NCI-H526 treated with DMSO at 0.1 percent for 48 hours (cell line): ENCODE measurements around the gene RPLP2.

ENCODE experiments used
- DNase-seq: peaks from one replicate; lab custom pipeline; 2025; lab: John Stamatoyannopoulos, UW

Gene RPLP2

GRCh38 chr11:803770-804598, 5.8 kb upstream of the RPLP2 start:
- peak; percentile 81 for DNase-seq

GRCh38 chr11:804599-804964, 5.2 kb upstream of the RPLP2 start:
- no peak for DNase-seq

GRCh38 chr11:808427-809286, 1.1 kb upstream of the RPLP2 start:
- DNase-seq, result no peak

GRCh38 chr11:810040-810567, 337 bp downstream of the RPLP2 start:
- DNase-seq, result no peak

GRCh38 chr11:811446-812245, 1.9 kb downstream of the RPLP2 start:
- DNase-seq, result no peak

GRCh38 chr11:812390-812789, 2.6 kb downstream of the RPLP2 start:
- DNase-seq, result no peak

- no peak for DNase-seq
These were observed 3.3 kb downstream of the RPLP2 start for GRCh38 chr11:813072-813455.

- DNase-seq, result no peak
These were observed 3.8 kb downstream of the RPLP2 start for GRCh38 chr11:813456-814096.

- DNase-seq, result no peak
These were observed 6.1 kb downstream of the RPLP2 start for GRCh38 chr11:815675-816432.

GRCh38 chr11:816433-816779, 6.6 kb downstream of the RPLP2 start:
- no peak for DNase-seq

GRCh38 chr11:818396-819128, 8.8 kb downstream of the RPLP2 start, which contains the start of gene PNPLA2:
Gene PNPLA2 (plus strand): TSS chr11:818914. CDS start chr11:819719, 805 bp downstream.
- no peak for DNase-seq

GRCh38 chr11:819129-819931, 9.6 kb downstream of the RPLP2 start:
- peak; percentile 80 for DNase-seq

- peak; percentile 51 for DNase-seq
These were observed 10.3 kb downstream of the RPLP2 start for GRCh38 chr11:819943-820649.

GRCh38 chr11:820655-821511, 11.1 kb downstream of the RPLP2 start:
- DNase-seq, result no peak

- no peak for DNase-seq
These were observed 12.0 kb downstream of the RPLP2 start for GRCh38 chr11:821512-822371.

GRCh38 chr11:823441-824291, 13.9 kb downstream of the RPLP2 start:
- DNase-seq, result no peak
